IMR-90 (cell line): ENCODE results near the gene SLC6A17. TPM values are rescaled to one million over a fixed set of nuclear protein-coding genes. Genes with fewer than 3 reads are reported as not detected.

Experiments
- ATAC-seq: fragments of 200-7000 bp; cut with Tn5 transposase; 2 replicates; pipeline ENCODE4 v1.9.1; 2020; ENCODE audit warnings: low read depth, mild to moderate bottlenecking, moderate library complexity
- BruUV-seq: library from RNA; stranded (reverse); fragments of 400-500 nt; replicated peaks from 2 replicates; lab custom pipeline; 2021; lab: Mats Ljungman, UMichigan
- CTCF ChIA-PET: fragments of 300-600 bp; formaldehyde crosslinking; extraction: SDS; loops from one replicate; lab custom pipeline; 2021; ENCODE audit warnings: antibody characterized with exemption; lab: Yijun Ruan, JAX
- POLR2A ChIA-PET: fragments of 300-600 bp; sonication (Branson Sonifier 250); formaldehyde crosslinking; loops from one replicate; lab custom pipeline; 2022; ENCODE audit warnings: antibody characterized with exemption; ENCODE audit not compliant: unreplicated experiment; lab: Charles Lee
- DNase-seq: peaks from one replicate; pipeline ENCODE4 v3.0.0; 2013
- H2AFZ ChIP-seq: replicated peaks from 2 replicates; pipeline ENCODE3; 2013; ENCODE audit warnings: low read length, mild to moderate bottlenecking; ENCODE audit not compliant: poor library complexity
- H2AK5ac ChIP-seq: 2 replicates; pipeline ENCODE4 v1.6.1; 2013; ENCODE audit warnings: low read depth, low read length, inconsistent platforms
- H2AK9ac ChIP-seq: replicated peaks from 2 replicates; pipeline ENCODE3; 2013; ENCODE audit warnings: mild to moderate bottlenecking, low read depth, low read length, moderate library complexity; ENCODE audit not compliant: poor library complexity
- H2BK120ac ChIP-seq: 2 replicates; pipeline ENCODE4 v1.6.1; 2013; ENCODE audit warnings: low read depth, low read length, inconsistent platforms
- H2BK15ac ChIP-seq: 3 replicates; pipeline ENCODE4 v1.6.1; 2013; ENCODE audit warnings: low read depth, low read length, inconsistent platforms
- H2BK20ac ChIP-seq: 2 replicates; pipeline ENCODE4 v1.6.1; 2013; ENCODE audit warnings: low read depth, mild to moderate bottlenecking, inconsistent platforms, low read length, moderate library complexity
- H2BK5ac ChIP-seq: 2 replicates; pipeline ENCODE4 v1.6.1; 2013; ENCODE audit warnings: mild to moderate bottlenecking, low read depth, low read length, inconsistent platforms; ENCODE audit not compliant: poor library complexity, severe bottlenecking
- H3K14ac ChIP-seq: replicated peaks from 2 replicates; pipeline ENCODE4 v1.6.1; 2013; ENCODE audit warnings: low read depth, low read length, inconsistent platforms
- H3K18ac ChIP-seq: 2 replicates; pipeline ENCODE4 v1.6.1; 2013; ENCODE audit warnings: low read depth, low read length, control low read depth
- H3K23ac ChIP-seq: 2 replicates; pipeline ENCODE4 v1.6.1; 2013; ENCODE audit warnings: low read depth, low read length, inconsistent platforms
- H3K27ac ChIP-seq: 2 replicates; pipeline ENCODE4 v1.5.1; 2013; ENCODE audit warnings: mild to moderate bottlenecking, control low read depth, low read length; ENCODE audit not compliant: insufficient read depth
- H3K27me3 ChIP-seq: 2 replicates; pipeline ENCODE4 v1.6.1; 2013; ENCODE audit warnings: low read length; ENCODE audit not compliant: control insufficient read depth, insufficient read depth
- H3K36me3 ChIP-seq: 2 replicates; pipeline ENCODE4 v1.6.1; 2013; ENCODE audit warnings: low read length, mixed read lengths; ENCODE audit not compliant: control insufficient read depth, insufficient read depth
- H3K4ac ChIP-seq: 2 replicates; pipeline ENCODE4 v1.6.1; 2013; ENCODE audit warnings: low read depth, low read length, inconsistent platforms
- H3K4me1 ChIP-seq: 2 replicates; pipeline ENCODE4 v1.6.1; 2013; ENCODE audit warnings: low read length, mixed read lengths; ENCODE audit not compliant: control insufficient read depth, insufficient read depth
- H3K4me2 ChIP-seq: 2 replicates; pipeline ENCODE4 v1.6.1; 2013; ENCODE audit warnings: low read depth, mild to moderate bottlenecking, control low read depth, low read length, moderate library complexity
- H3K4me3 ChIP-seq: 2 replicates; pipeline ENCODE4 v1.5.1; 2013; ENCODE audit warnings: low read depth, mild to moderate bottlenecking, control low read depth, low read length, moderate library complexity; ENCODE audit not compliant: insufficient read depth
- H3K56ac ChIP-seq: 2 replicates; pipeline ENCODE4 v1.6.1; 2013; ENCODE audit warnings: low read length, inconsistent platforms; ENCODE audit not compliant: insufficient read depth; ENCODE audit errors: extremely low read depth
- H3K79me1 ChIP-seq, 2 experiments: 2 replicates each; pipeline ENCODE4 v1.6.1; 2013; ENCODE audit warnings: low read length in 2 of 2, inconsistent platforms in 1 of 2, low read depth in 1 of 2
- H3K9ac ChIP-seq: 2 replicates; pipeline ENCODE4 v1.6.1; 2013; ENCODE audit warnings: low read depth, low read length, control low read depth
- H3K9me1 ChIP-seq: 2 replicates; pipeline ENCODE4 v1.6.1; 2013; ENCODE audit warnings: low read length, inconsistent platforms; ENCODE audit not compliant: insufficient read depth
- H3K9me3 ChIP-seq: 2 replicates; pipeline ENCODE4 v1.6.1; 2013; ENCODE audit warnings: low read length; ENCODE audit not compliant: control insufficient read depth, insufficient read depth
- H4K20me1 ChIP-seq: 2 replicates; pipeline ENCODE4 v1.6.1; 2013; ENCODE audit warnings: low read length, inconsistent platforms; ENCODE audit not compliant: insufficient read depth
- H4K5ac ChIP-seq: 2 replicates; pipeline ENCODE4 v1.6.1; 2013; ENCODE audit warnings: mild to moderate bottlenecking, low read depth, low read length, control low read depth
- H4K8ac ChIP-seq, 2 experiments: 2 replicates each; pipeline ENCODE4 v1.6.1; 2013; ENCODE audit warnings: low read depth in 2 of 2, low read length in 2 of 2, control low read depth in 1 of 2, inconsistent platforms in 1 of 2
- H4K91ac ChIP-seq: 2 replicates; pipeline ENCODE4 v1.6.1; 2013; ENCODE audit warnings: low read depth, low read length, inconsistent platforms; ENCODE audit not compliant: insufficient read depth
- CTCF ChIP-seq: conservative IDR thresholded peaks from 2 replicates; pipeline ENCODE4 v1.5.1; 2012; ENCODE audit warnings: mild to moderate bottlenecking, low read depth, low read length, improper control_type of control experiment
- MAFK ChIP-seq: IDR thresholded peaks from 2 replicates; pipeline ENCODE4 v1.6.1; 2012; ENCODE audit warnings: low read depth, low read length, improper control_type of control experiment
- MXI1 ChIP-seq: IDR thresholded peaks from 2 replicates; pipeline ENCODE4 v1.6.1; 2012; ENCODE audit warnings: low read depth, mild to moderate bottlenecking, low read length, moderate library complexity, borderline replicate concordance
- RAD21 ChIP-seq: IDR thresholded peaks from 2 replicates; pipeline ENCODE4 v1.6.1; 2012; ENCODE audit warnings: low read length, improper control_type of control experiment
- RFX5 ChIP-seq: IDR thresholded peaks from 2 replicates; pipeline ENCODE4 v1.8.0; 2012; ENCODE audit warnings: low read depth, mild to moderate bottlenecking, low read length, moderate library complexity
- SMC3 ChIP-seq: fragments of 150-350 bp; IDR thresholded peaks from 2 replicates; pipeline ENCODE4 v1.6.1; 2016; ENCODE audit warnings: low read depth, mild to moderate bottlenecking, antibody characterized with exemption, low read length, moderate library complexity
- USF2 ChIP-seq: fragments of 150-350 bp; IDR thresholded peaks from 2 replicates; pipeline ENCODE4 v1.6.1; 2017; ENCODE audit warnings: mild to moderate bottlenecking, antibody characterized with exemption, low read length, low read depth
- WGBS, 2 experiments: methylation state at CpG; one replicate each; pipeline versions ENCODE4 v1.1.5 to v1.1.7; 2013; ENCODE audit warnings: missing lambda C conversion rate in 2 of 2; ENCODE audit not compliant: insufficient read length in 1 of 2; ENCODE audit errors: extremely low coverage in 2 of 2; 5-methylcytosine and 5-hydroxymethylcytosine counted together
- dilution Hi-C: fragments of 300-500 bp; cut with HindIII; formaldehyde crosslinking; loops from one replicate; pipeline ENCODE4 v1.14.3; 2018; ENCODE audit warnings: low sequenced_read_pairs; ENCODE audit not compliant: unreplicated experiment
- in situ Hi-C: fragments of 300-500 bp; cut with MboI; formaldehyde crosslinking; loops from 3 replicates; pipeline ENCODE4 v1.14.3; 2019; ENCODE audit warnings: low sequenced_read_pairs, inconsistent platforms, mixed read lengths
- intact Hi-C: fragments of 100-400 bp; cut with micrococcal nuclease; formaldehyde crosslinking; loops from 2 replicates; pipeline ENCODE4 v1.10.0; 2022
- polyA plus RNA-seq, 3 experiments: library from polyadenylated mRNA; depleted of rRNA; stranded (reverse); fragments of >200 nt; gene quantifications; 2 replicates each; pipeline ENCODE4 v1.2.3, GENCODE V29; 2012; ENCODE audit warnings: low replicate concordance in 1 of 3
- total RNA-seq: library from RNA; depleted of rRNA; stranded (reverse); fragments of >200 nt; gene quantifications from 2 replicates; pipeline ENCODE4 v1.2.3, GENCODE V29; 2012

Gene SLC6A17
- total and polyA plus RNA-seq, 2 of the 4 experiments (the other 2 are of a cell fraction) = 0.54 to 0.82 TPM

GRCh38 chr1:110118636-110119396 is 31.5 kb upstream of the SLC6A17 start:
- dilution Hi-C loops (no loop called here), in situ Hi-C loops (no loop called here), intact Hi-C loops (no loop called here)
- Histone ChIP-seq H3K23ac (no peak overlapping the region), H4K20me1 (no peaks in the 10 kb centered on the region), H3K27me3 (peaks cover 30% of the 10 kb centered on the region), H3K79me1 (no peaks in the 10 kb centered on the region), H3K56ac (no peak overlapping the region), H3K4me2 (no peak overlapping the region), H3K27ac (no peak overlapping the region), H3K4ac (no peak overlapping the region), H2BK5ac (no peak overlapping the region), H2BK15ac (no peak overlapping the region), H3K9me3 (no peaks in the 10 kb centered on the region; the same call in 1 of the 2 replicates), H2AK5ac (no peak overlapping the region), H4K8ac (no peak overlapping the region), H3K4me3 (no peak overlapping the region), H3K9me1 (no peaks in the 10 kb centered on the region), H3K18ac (no peak overlapping the region), H2BK120ac (no peak overlapping the region), H2BK20ac (no peak overlapping the region), H2AK9ac (no peak overlapping the region), H4K5ac (no peak overlapping the region), H3K14ac (no peak overlapping the region), H3K9ac (no peak overlapping the region), H3K4me1 (no peaks in the 10 kb centered on the region), H2AFZ (no peak overlapping the region), H4K91ac (no peak overlapping the region), H3K36me3 (no peaks in the 10 kb centered on the region)
- ChIA-PET POLR2A (no interaction called here), CTCF (no interaction called here)
- 20% methylated on average over 1 of the region's 7 CpGs; no CpG with 5 or more reads in 1 of the 2 experiments for WGBS, 2 experiments
- ATAC-seq (peak; percentile 40; the same call in 1 of the 2 replicates), DNase-seq (peak; percentile 52)
- TF ChIP-seq SMC3 = no peak
- TF ChIP-seq RAD21 = no peak
- no peak for TF ChIP-seq CTCF
- TF ChIP-seq MAFK = no peak
- no peak for TF ChIP-seq RFX5
- no peak for TF ChIP-seq USF2
- TF ChIP-seq MXI1 = no peak
- BruUV-seq = no TSS peak
